H9 (cell line): ENCODE measurements around the gene MYH7. TPM values are rescaled to one million over a fixed set of nuclear protein-coding genes. Genes with fewer than 3 reads are reported as not detected.
A peak's percentile ranks its signal among the peaks of the same experiment; 100 is the strongest.

Source experiments
- DNase-seq: peaks from one replicate; pipeline ENCODE4 v3.0.0-alpha.2; 2017
- H2AFZ ChIP-seq: one replicate; pipeline ENCODE4 v1.6.1; 2013; ENCODE audit warnings: mild to moderate bottlenecking, low read length, control low read depth, moderate library complexity
- H2AK5ac ChIP-seq: 2 replicates; pipeline ENCODE4 v1.6.1; 2013; ENCODE audit warnings: low read length, control low read depth, mixed read lengths; ENCODE audit not compliant: insufficient read length
- H2BK120ac ChIP-seq: one replicate; pipeline ENCODE4 v1.6.1; 2013; ENCODE audit warnings: low read depth, mild to moderate bottlenecking, low read length, control low read depth, inconsistent platforms; ENCODE audit not compliant: poor library complexity, severe bottlenecking
- H2BK12ac ChIP-seq: 2 replicates; pipeline ENCODE4 v1.6.1; 2013; ENCODE audit warnings: low read length, control low read depth, mixed read lengths, low read depth; ENCODE audit not compliant: insufficient read length
- H2BK15ac ChIP-seq: 2 replicates; pipeline ENCODE4 v1.6.1; 2013; ENCODE audit warnings: low read depth, low read length, control low read depth
- H2BK20ac ChIP-seq: one replicate; pipeline ENCODE4 v1.6.1; 2013; ENCODE audit warnings: low read depth, mild to moderate bottlenecking, low read length, control low read depth, inconsistent platforms; ENCODE audit not compliant: poor library complexity, severe bottlenecking
- H2BK5ac ChIP-seq: 2 replicates; pipeline ENCODE4 v1.6.1; 2013; ENCODE audit warnings: low read length, control low read depth, mixed read lengths; ENCODE audit not compliant: insufficient read length
- H3K14ac ChIP-seq: 2 replicates; pipeline ENCODE4 v1.6.1; 2013; ENCODE audit warnings: low read length, control low read depth; ENCODE audit not compliant: insufficient read depth
- H3K18ac ChIP-seq: 2 replicates; pipeline ENCODE4 v1.6.1; 2013; ENCODE audit warnings: low read depth, mild to moderate bottlenecking, mixed read lengths, low read length, control low read depth; ENCODE audit not compliant: insufficient read length
- H3K23ac ChIP-seq: 2 replicates; pipeline ENCODE4 v1.6.1; 2013; ENCODE audit warnings: low read length, control low read depth, mixed read lengths, low read depth; ENCODE audit not compliant: insufficient read length
- H3K23me2 ChIP-seq: 2 replicates; pipeline ENCODE4 v1.6.1; 2013; ENCODE audit warnings: low read depth, mild to moderate bottlenecking, mixed read lengths, low read length, control low read depth; ENCODE audit not compliant: insufficient read length, poor library complexity, severe bottlenecking
- H3K27ac ChIP-seq: 2 replicates; pipeline ENCODE4 v1.5.1; 2013; ENCODE audit warnings: low read length, control low read depth, mixed read lengths, low read depth; ENCODE audit not compliant: insufficient read length
- H3K27me3 ChIP-seq: 2 replicates; pipeline ENCODE4 v1.6.1; 2013; ENCODE audit warnings: low read length, control low read depth, inconsistent platforms; ENCODE audit not compliant: insufficient read depth
- H3K4ac ChIP-seq: 2 replicates; pipeline ENCODE4 v1.6.1; 2013; ENCODE audit warnings: low read depth, mild to moderate bottlenecking, control low read depth, inconsistent platforms, low read length, moderate library complexity
- H3K4me1 ChIP-seq: 2 replicates; pipeline ENCODE4 v1.6.1; 2013; ENCODE audit warnings: low read length, control low read depth, inconsistent platforms; ENCODE audit not compliant: insufficient read depth
- H3K4me2 ChIP-seq: 2 replicates; pipeline ENCODE4 v1.6.1; 2013; ENCODE audit warnings: low read length, control low read depth, mixed read lengths; ENCODE audit not compliant: insufficient read length, insufficient read depth
- H3K56ac ChIP-seq: 2 replicates; pipeline ENCODE4 v1.6.1; 2013; ENCODE audit warnings: low read depth, mild to moderate bottlenecking, mixed read lengths, low read length, control low read depth; ENCODE audit not compliant: insufficient read length
- H3K79me1 ChIP-seq: 2 replicates; pipeline ENCODE4 v1.6.1; 2013; ENCODE audit warnings: low read depth, mild to moderate bottlenecking, moderate library complexity, low read length, control low read depth, inconsistent platforms; ENCODE audit not compliant: insufficient read depth, poor library complexity, severe bottlenecking
- H3K79me2 ChIP-seq: 2 replicates; pipeline ENCODE4 v1.6.1; 2013; ENCODE audit warnings: low read length, control low read depth, inconsistent platforms; ENCODE audit not compliant: insufficient read depth
- H3K9ac ChIP-seq: 2 replicates; pipeline ENCODE4 v1.6.1; 2013; ENCODE audit warnings: low read length, control low read depth, mixed read lengths; ENCODE audit not compliant: insufficient read length; ENCODE audit errors: extremely low read depth
- H3K9me3 ChIP-seq: one replicate; pipeline ENCODE4 v1.6.1; 2013; ENCODE audit warnings: low read depth, low read length, inconsistent platforms; ENCODE audit not compliant: control insufficient read depth
- H3T11ph ChIP-seq: one replicate; pipeline ENCODE4 v1.6.1; 2013; ENCODE audit warnings: mild to moderate bottlenecking, low read length, control low read depth, inconsistent platforms
- H4K20me1 ChIP-seq: one replicate; pipeline ENCODE4 v1.6.1; 2013; ENCODE audit not compliant: control insufficient read depth, insufficient read length, insufficient read depth
- H4K5ac ChIP-seq: 2 replicates; pipeline ENCODE4 v1.6.1; 2013; ENCODE audit warnings: low read depth, mild to moderate bottlenecking, mixed read lengths, low read length, control low read depth; ENCODE audit not compliant: insufficient read length
- H4K8ac ChIP-seq: replicated peaks from 2 replicates; pipeline ENCODE4 v1.6.1; 2013; ENCODE audit warnings: low read length, control low read depth, mixed read lengths, low read depth; ENCODE audit not compliant: insufficient read length
- H4K91ac ChIP-seq: 2 replicates; pipeline ENCODE4 v1.6.1; 2013; ENCODE audit warnings: low read depth, mild to moderate bottlenecking, moderate library complexity, mixed read lengths, low read length, control low read depth; ENCODE audit not compliant: insufficient read length
- H3K27ac Mint-ChIP-seq, 3 experiments: 2 replicates in 2 of 3; 3 replicates in 1 of 3; pipeline ENCODE4 v1.8.0; 2020 to 2021; ENCODE audit warnings: mixed read lengths in 3 of 3, mild to moderate bottlenecking in 1 of 3, moderate library complexity in 1 of 3
- H3K27me3 Mint-ChIP-seq: 2 replicates; pipeline ENCODE4 v1.8.0; 2021; ENCODE audit warnings: low read depth, mild to moderate bottlenecking, moderate library complexity, mixed read lengths
- H3K36me3 Mint-ChIP-seq, 3 experiments: 2 replicates in 2 of 3; 3 replicates in 1 of 3; pipeline ENCODE4 v1.8.0; 2020 to 2021; ENCODE audit warnings: low read depth in 3 of 3, mixed read lengths in 3 of 3; ENCODE audit not compliant: insufficient read depth in 1 of 3
- H3K4me1 Mint-ChIP-seq, 2 experiments: 2 replicates each; pipeline ENCODE4 v1.8.0; 2020; ENCODE audit warnings: mixed read lengths in 2 of 2
- H3K4me3 Mint-ChIP-seq, 2 experiments: 2 replicates in 1 of 2; 3 replicates in 1 of 2; pipeline ENCODE4 v1.8.0; 2020 to 2021; ENCODE audit warnings: mild to moderate bottlenecking in 2 of 2, mixed read lengths in 2 of 2, moderate library complexity in 1 of 2
- H3K9me3 Mint-ChIP-seq, 2 experiments: 2 replicates in 1 of 2; 3 replicates in 1 of 2; pipeline ENCODE4 v1.8.0; 2020; ENCODE audit warnings: mild to moderate bottlenecking in 2 of 2, mixed read lengths in 2 of 2, moderate library complexity in 1 of 2
- CTCF ChIP-seq: fragments of 200-600 bp; sonication (generic); conservative IDR thresholded peaks from 3 replicates; pipeline ENCODE4 v1.8.0; 2021; ENCODE audit warnings: antibody characterized with exemption, mild to moderate bottlenecking
- WGBS: extraction: QIAGEN DNeasy Blood & Tissue Kit; methylation state at CpG from one replicate; pipeline ENCODE4 v1.1.7; 2013; ENCODE audit warnings: missing lambda C conversion rate, low lambda C conversion rate, mixed read lengths; ENCODE audit not compliant: insufficient read length; ENCODE audit errors: extremely low coverage; 5-methylcytosine and 5-hydroxymethylcytosine counted together
- total RNA-seq: library from RNA; stranded (reverse); gene quantifications from 2 replicates; pipeline ENCODE4 v1.2.1, GENCODE V29; 2021

Gene MYH7
- total RNA-seq, 1 experiment from 2014 or later: not detected

DNA sequence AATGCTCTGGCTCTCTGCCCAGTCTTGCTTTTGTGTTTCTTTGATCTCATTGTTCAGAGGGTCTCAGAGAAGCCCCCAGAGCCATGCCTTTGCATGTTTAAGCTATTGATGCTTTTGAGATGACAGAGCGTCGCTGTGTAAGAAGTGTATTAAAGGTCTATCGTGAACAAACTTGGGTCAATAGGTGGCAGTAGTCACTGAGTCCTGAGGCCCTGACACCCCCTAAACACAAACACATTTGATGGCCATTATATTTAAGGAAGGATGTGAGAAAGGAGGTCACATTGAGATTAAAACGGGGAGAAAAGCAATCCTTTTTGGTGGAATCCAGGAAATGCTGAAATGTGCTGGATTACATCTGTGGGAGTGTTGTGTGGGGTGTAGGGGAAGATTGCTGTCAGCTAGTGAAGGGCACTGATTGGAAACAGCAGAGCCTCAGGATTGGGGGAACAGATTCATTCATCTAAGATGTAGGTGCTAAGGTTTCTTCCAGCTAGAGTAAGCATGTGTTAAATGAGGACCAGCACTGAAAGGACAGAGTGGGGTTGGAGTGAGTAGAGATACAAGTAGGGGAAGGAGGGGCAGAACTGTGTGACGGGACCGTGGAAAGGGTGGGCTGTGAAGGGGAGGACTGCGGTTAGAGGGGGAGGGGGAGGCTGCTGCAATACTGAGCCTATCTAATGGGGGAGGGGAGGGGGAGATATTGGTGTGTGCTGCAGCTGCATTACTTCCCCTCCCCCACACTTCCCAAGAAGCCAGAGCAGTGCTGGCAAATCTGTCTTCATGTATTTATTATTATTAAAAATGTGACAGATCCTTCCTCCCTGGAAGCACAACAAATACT, 46.7 kb upstream of the MYH7 start:
- H3K18ac ChIP-seq: peak overlapping the region; percentile 15
- Mint-ChIP-seq H3K4me1 (peaks cover 58 to 60% of the 10 kb centered on the region in 2 experiments), H3K27ac (peak overlapping the region; percentile 60 to 97 (median 96); a peak in 6 of 7 replicates), H3K4me3 (peak overlapping the region; percentile 37 to 60), H3K36me3 (peaks cover 4 to 21% (median 13%) of the 10 kb centered on the region in 3 experiments), H3K9me3 (no peaks in the 10 kb centered on the region; a peak in 1 of 5 replicates), H3K27me3 (no peaks in the 10 kb centered on the region)
- no peak overlapping the region for H2BK5ac ChIP-seq
- peak overlapping the region; percentile 2; the same call in 1 of the 2 replicates for H3K14ac ChIP-seq
- peaks cover 20% of the 10 kb centered on the region for H3K4me1 ChIP-seq
- H3K23ac ChIP-seq: no peak overlapping the region
- no peaks in the 10 kb centered on the region for H3K23me2 ChIP-seq
- H3K79me1 ChIP-seq: no peaks in the 10 kb centered on the region
- no peaks in the 10 kb centered on the region for H3K27me3 ChIP-seq
- no peak overlapping the region for H2BK120ac ChIP-seq
- TF ChIP-seq CTCF: peak; percentile 64
- H4K91ac ChIP-seq: no peak overlapping the region
- no peaks in the 10 kb centered on the region for H3K9me3 ChIP-seq
- no peak overlapping the region for H2BK20ac ChIP-seq
- H2BK12ac ChIP-seq: no peak overlapping the region
- no peaks in the 10 kb centered on the region for H3K79me2 ChIP-seq
- H2AFZ ChIP-seq: no peak overlapping the region
- no CpG with 5 or more reads among the region's 7 CpGs for WGBS
- H4K20me1 ChIP-seq: no peaks in the 10 kb centered on the region
- no peak for DNase-seq
- no peak overlapping the region for H3K56ac ChIP-seq
- H3K27ac ChIP-seq: peak overlapping the region; percentile 20
- H3T11ph ChIP-seq: no peak overlapping the region
- H3K4ac ChIP-seq: no peak overlapping the region
- no peak overlapping the region for H2AK5ac ChIP-seq
- H4K8ac ChIP-seq: no peak overlapping the region
- H2BK15ac ChIP-seq: no peak overlapping the region
- no peak overlapping the region for H3K9ac ChIP-seq
- no peak overlapping the region for H4K5ac ChIP-seq
- peak overlapping the region; percentile 18 for H3K4me2 ChIP-seq
